Liver (tissue), 9 donors: ENCODE measurements around the gene S100A1. TPM values are rescaled to one million over a fixed set of nuclear protein-coding genes. Genes with fewer than 3 reads are reported as not detected.

ENCODE experiments used
- DNase-seq: peaks from one replicate; pipeline ENCODE4 v3.0.0-alpha.2; 2017; ENCODE audit warnings: low spot score
- H3K27ac ChIP-seq, 2 donors: one replicate each; pipeline ENCODE4 v1.7.0; 2013; ENCODE audit warnings: inconsistent platforms in 2 of 2, low read length in 2 of 2, control low read depth in 1 of 2, low read depth in 1 of 2, mild to moderate bottlenecking in 1 of 2
- H3K27me3 ChIP-seq, 4 donors: one replicate each; pipeline versions ENCODE4 v1.6.1 to v1.7.0; 2013; ENCODE audit warnings: low read length in 3 of 4, inconsistent platforms in 1 of 4, mild to moderate bottlenecking in 1 of 4, moderate library complexity in 1 of 4; ENCODE audit not compliant: control insufficient read depth in 4 of 4, insufficient read depth in 4 of 4
- H3K36me3 ChIP-seq, 4 donors: one replicate each; pipeline versions ENCODE4 v1.6.1 to v1.7.0; 2013; ENCODE audit warnings: low read length in 3 of 4, mild to moderate bottlenecking in 3 of 4, low read depth in 1 of 4, moderate library complexity in 1 of 4; ENCODE audit not compliant: control insufficient read depth in 4 of 4, insufficient read depth in 3 of 4
- H3K4me1 ChIP-seq, 4 donors: one replicate each; pipeline versions ENCODE4 v1.6.1 to v1.7.0; 2013; ENCODE audit warnings: low read length in 3 of 4, mild to moderate bottlenecking in 3 of 4, moderate library complexity in 1 of 4; ENCODE audit not compliant: control insufficient read depth in 4 of 4, insufficient read depth in 4 of 4
- H3K4me3 ChIP-seq, 3 donors: one replicate each; pipeline versions ENCODE4 v1.6.1 to v1.7.0; 2013; ENCODE audit warnings: low read length in 3 of 3, control low read depth in 1 of 3, low read depth in 1 of 3, mild to moderate bottlenecking in 1 of 3
- H3K9ac ChIP-seq, 2 donors: one replicate each; pipeline ENCODE4 v1.7.0; 2013; ENCODE audit warnings: low read length in 2 of 2, mild to moderate bottlenecking in 2 of 2, moderate library complexity in 2 of 2, control low read depth in 1 of 2, low read depth in 1 of 2
- H3K9me3 ChIP-seq, 4 donors: one replicate each; pipeline versions ENCODE4 v1.6.1 to v1.7.0; 2013; ENCODE audit warnings: low read length in 3 of 4; ENCODE audit not compliant: control insufficient read depth in 4 of 4
- ATF3 ChIP-seq: IDR thresholded peaks from 2 replicates; pipeline ENCODE4 v1.6.1; 2016; ENCODE audit warnings: antibody characterized with exemption
- CTCF ChIP-seq: fragments of 150-350 bp; IDR thresholded peaks from 2 replicates; pipeline ENCODE4 v1.5.1; 2017; ENCODE audit warnings: improper control_type of control experiment, low read depth, low read length; ENCODE audit not compliant: missing input control
- EGR1 ChIP-seq, 2 donors: IDR thresholded peaks; 2 replicates each; pipeline ENCODE4 v1.6.1; 2016 to 2018; ENCODE audit warnings: antibody characterized with exemption in 2 of 2, low read depth in 2 of 2
- FOXA1 ChIP-seq: IDR thresholded peaks from 2 replicates; pipeline ENCODE4 v1.6.1; 2016; ENCODE audit warnings: antibody characterized with exemption
- FOXA2 ChIP-seq: IDR thresholded peaks from 2 replicates; pipeline ENCODE4 v1.6.1; 2016; ENCODE audit warnings: antibody characterized with exemption
- GABPA ChIP-seq, 2 donors: IDR thresholded peaks in 1 of 2; conservative IDR thresholded peaks in 1 of 2; 2 replicates each; pipeline ENCODE4 v1.6.1; 2016; ENCODE audit warnings: antibody characterized with exemption in 2 of 2, mild to moderate bottlenecking in 1 of 2, moderate library complexity in 1 of 2
- HNF4A ChIP-seq, 2 donors: conservative IDR thresholded peaks; 2 replicates each; pipeline ENCODE4 v1.6.1; 2016; ENCODE audit warnings: antibody characterized with exemption in 2 of 2, mild to moderate bottlenecking in 2 of 2
- HNF4G ChIP-seq: IDR thresholded peaks from 2 replicates; pipeline ENCODE4 v1.6.1; 2016; ENCODE audit warnings: antibody characterized with exemption
- MAX ChIP-seq: IDR thresholded peaks from 2 replicates; pipeline ENCODE4 v1.6.1; 2016; ENCODE audit warnings: antibody characterized with exemption
- NR2F2 ChIP-seq: IDR thresholded peaks from 2 replicates; pipeline ENCODE4 v1.6.1; 2016; ENCODE audit warnings: antibody characterized with exemption
- RAD21 ChIP-seq, 2 donors: IDR thresholded peaks; 2 replicates each; pipeline ENCODE4 v1.6.1; 2016; ENCODE audit warnings: antibody characterized with exemption in 2 of 2, mild to moderate bottlenecking in 2 of 2
- REST ChIP-seq: IDR thresholded peaks from 2 replicates; pipeline ENCODE4 v1.6.1; 2016; ENCODE audit warnings: antibody characterized with exemption, mild to moderate bottlenecking
- RXRA ChIP-seq, 2 donors: IDR thresholded peaks; 2 replicates each; pipeline ENCODE4 v1.6.1; 2017 to 2018; ENCODE audit warnings: antibody characterized with exemption in 2 of 2, mild to moderate bottlenecking in 1 of 2
- SP1 ChIP-seq: IDR thresholded peaks from 2 replicates; pipeline ENCODE4 v1.6.1; 2018; ENCODE audit warnings: antibody characterized with exemption, mild to moderate bottlenecking
- YY1 ChIP-seq: IDR thresholded peaks from 2 replicates; pipeline ENCODE4 v1.6.1; 2016; ENCODE audit warnings: antibody characterized with exemption, mild to moderate bottlenecking
- ZBTB33 ChIP-seq: IDR thresholded peaks from 2 replicates; pipeline ENCODE4 v1.6.1; 2016; ENCODE audit warnings: antibody characterized with exemption
- WGBS: extraction: QIAGEN DNeasy Blood & Tissue Kit; methylation state at CpG from one replicate; pipeline ENCODE4 v1.1.7; 2013; 5-methylcytosine and 5-hydroxymethylcytosine counted together
- polyA plus RNA-seq, 2 donors: library from polyadenylated mRNA; stranded (reverse) in 1 of 2; unstranded in 1 of 2; fragments of 200-250 nt in 1 of 2; fragments of >200 nt in 1 of 2; fragmentation: Nextera tagmentation in 1 of 2; extraction: Ambion mirVana in 1 of 2; gene quantifications; one replicate each; pipeline versions ENCODE4 v1.2.1 to v1.2.3, GENCODE V29; 2013 to 2015
- total RNA-seq, 2 donors: library from RNA; depleted of rRNA; stranded (reverse); fragments of >200 nt; gene quantifications; one replicate each; pipeline ENCODE4 v1.2.3, GENCODE V29; 2014
- donor health status: healthy.
- donor health status: healthy.
- donor health status: healthy.
- donor health status: healthy.
- donor health status: healthy.

S100A1 gene
- total and polyA plus RNA-seq, 4 donors, result 0.21 to 0.33 (median 0.29) TPM

- H3K27ac ChIP-seq, result peak within 1 kb of the TSS; percentile 89 to 96
- peak; percentile 92 for DNase-seq
- H3K36me3 ChIP-seq, result peaks cover 9 to 27% (median 24%) of the 10 kb centered on the region in 4 donors
- TF ChIP-seq RAD21 (IDR thresholded peaks at IDR 0.05) (peak; percentile 35 to 58), HNF4A (conservative IDR thresholded peaks at IDR 0.05) (peak in 1 of 2 donors; percentile 26), YY1 (peak; percentile 95), EGR1 (IDR thresholded peaks at IDR 0.05; ENCODE audit: low read depth in 2 of 2) (peak; percentile 78 to 84), REST (peak; percentile 45), GABPA (IDR thresholded peaks at IDR 0.05 in 1 of 2, conservative IDR thresholded peaks at IDR 0.05 in 1 of 2) (peak in 1 of 2 donors; percentile 77), CTCF (peak; percentile 4), MAX (no peak), FOXA2 (no peak), SP1 (peak; percentile 63), HNF4G (no peak)
- WGBS, result 2% methylated on average over 53 of the region's 53 CpGs
- peak within 1 kb of the TSS; percentile 83 to 87 for H3K9ac ChIP-seq
- no peaks in the 10 kb centered on the region for H3K9me3 ChIP-seq
- peak within 1 kb of the TSS; percentile 80 to 92 (median 90) for H3K4me3 ChIP-seq
- peaks cover 1 to 12% (median 9%) of the 10 kb centered on the region in 4 donors for H3K4me1 ChIP-seq
- H3K27me3 ChIP-seq, result no peaks in the 10 kb centered on the region
Observed at GRCh38 chr1:153658400-153659174, 30.4 kb downstream of the S100A1 start, which contains the start of gene SNAPIN. TSS of gene SNAPIN (plus strand) at chr1:153658703. CDS start at chr1:153658744, 41 bp downstream.

- no peak for DNase-seq
- 45% methylated on average over 8 of the region's 8 CpGs for WGBS
- Histone ChIP-seq H3K9ac (peak overlapping the region; percentile 83 to 87), H3K36me3 (peaks cover 9 to 32% (median 29%) of the 10 kb centered on the region in 4 donors), H3K4me3 (peak overlapping the region; percentile 80 to 92 (median 90)), H3K9me3 (no peaks in the 10 kb centered on the region), H3K27me3 (no peaks in the 10 kb centered on the region), H3K27ac (peak overlapping the region; percentile 89 to 96), H3K4me1 (peaks cover 1 to 12% (median 9%) of the 10 kb centered on the region in 4 donors)
- TF ChIP-seq RXRA (IDR thresholded peaks at IDR 0.05) (no peak), RAD21 (IDR thresholded peaks at IDR 0.05) (no peak), FOXA1 (no peak), REST (no peak), ZBTB33 (no peak), GABPA (IDR thresholded peaks at IDR 0.05 in 1 of 2, conservative IDR thresholded peaks at IDR 0.05 in 1 of 2) (no peak), CTCF (no peak), ATF3 (no peak), NR2F2 (no peak)
Observed at GRCh38 chr1:153659175-153659534, 30.9 kb downstream of the S100A1 start.
